Measurements from ENCODE around the gene CSK.

Gene CSK

DNA sequence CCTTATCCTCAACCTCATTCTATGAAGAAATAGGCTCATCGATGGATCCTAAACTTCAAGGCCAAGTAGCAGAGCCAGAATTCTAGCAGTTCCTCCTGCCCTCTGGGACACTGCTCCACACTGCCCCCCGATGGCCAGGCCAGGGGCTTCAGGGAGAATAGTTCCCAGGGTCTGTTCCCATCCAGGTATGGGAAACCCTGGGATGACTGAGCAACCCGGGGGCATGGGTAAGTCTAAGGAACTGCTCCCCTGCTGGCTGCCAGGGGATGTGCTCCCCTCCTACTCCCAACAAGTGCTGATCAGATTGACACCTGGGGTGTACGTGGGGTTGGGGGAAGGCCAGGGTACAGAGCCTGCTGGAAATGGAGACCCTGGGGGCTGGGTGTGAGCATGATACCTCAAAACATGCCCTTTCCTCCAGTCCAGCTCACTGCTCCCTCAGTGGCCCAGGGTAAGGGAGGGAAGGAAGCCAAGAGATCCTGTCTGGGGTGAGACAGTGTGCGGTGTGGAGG lies 53.5 kb downstream of the CSK start:
- Histone ChIP-seq H3K36me3 (ENCODE audit: insufficient read depth, low read length) (peaks cover 7% of the 10 kb centered on the region), H3K27me3 (ENCODE audit: control insufficient read depth, insufficient read depth, low read length) (no peaks in the 10 kb centered on the region)

DNA sequence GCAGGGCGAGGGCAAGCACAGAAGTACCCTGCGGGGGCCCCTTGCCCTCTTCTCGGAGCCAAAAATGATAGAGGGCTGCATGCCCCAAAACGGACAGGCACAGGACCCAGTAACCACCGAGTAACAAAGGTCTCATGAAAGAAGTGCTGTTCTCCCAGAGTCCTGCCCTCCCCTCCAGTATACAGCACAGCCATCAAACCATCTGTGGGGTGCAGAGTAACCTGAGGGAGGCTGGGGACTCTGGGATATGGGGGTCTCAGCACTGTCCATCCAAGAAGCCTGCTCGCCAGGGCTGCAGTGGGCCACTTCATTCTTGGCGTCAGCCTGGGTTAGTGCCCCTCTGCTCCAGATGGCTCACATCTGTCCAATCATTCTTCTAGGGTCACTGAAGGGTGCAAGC lies 55.0 kb downstream of the CSK start:
- no peak overlapping the region for H3K4me3 ChIP-seq (ENCODE audit: low read length)
- H3K27me3 ChIP-seq (ENCODE audit: control insufficient read depth, insufficient read depth, low read length): no peaks in the 10 kb centered on the region
- H3K9me3 ChIP-seq (replicated peaks; ENCODE audit: low read length): no peaks in the 10 kb centered on the region
- peaks cover under 1% of the 10 kb centered on the region for H3K4me1 ChIP-seq (ENCODE audit: control insufficient read depth, insufficient read depth, low read length)
- H3K36me3 ChIP-seq (ENCODE audit: insufficient read depth, low read length): peaks cover 12% of the 10 kb centered on the region
- H3K9ac ChIP-seq (ENCODE audit: low read depth, low read length): no peak overlapping the region
- no peak overlapping the region for H3K4me2 ChIP-seq (ENCODE audit: low read length)

More for the DNA sequence above, 53.5 kb downstream of the CSK start:
- H3K4me3 ChIP-seq (ENCODE audit: low read length): no peak overlapping the region
- no peaks in the 10 kb centered on the region for H3K4me1 ChIP-seq (ENCODE audit: control insufficient read depth, insufficient read depth, low read length)
- no peaks in the 10 kb centered on the region for H3K9me3 ChIP-seq (replicated peaks; ENCODE audit: low read length)
- H3K9ac ChIP-seq (ENCODE audit: low read depth, low read length): no peak overlapping the region
- H3K4me2 ChIP-seq (ENCODE audit: low read length): no peak overlapping the region

DNA sequence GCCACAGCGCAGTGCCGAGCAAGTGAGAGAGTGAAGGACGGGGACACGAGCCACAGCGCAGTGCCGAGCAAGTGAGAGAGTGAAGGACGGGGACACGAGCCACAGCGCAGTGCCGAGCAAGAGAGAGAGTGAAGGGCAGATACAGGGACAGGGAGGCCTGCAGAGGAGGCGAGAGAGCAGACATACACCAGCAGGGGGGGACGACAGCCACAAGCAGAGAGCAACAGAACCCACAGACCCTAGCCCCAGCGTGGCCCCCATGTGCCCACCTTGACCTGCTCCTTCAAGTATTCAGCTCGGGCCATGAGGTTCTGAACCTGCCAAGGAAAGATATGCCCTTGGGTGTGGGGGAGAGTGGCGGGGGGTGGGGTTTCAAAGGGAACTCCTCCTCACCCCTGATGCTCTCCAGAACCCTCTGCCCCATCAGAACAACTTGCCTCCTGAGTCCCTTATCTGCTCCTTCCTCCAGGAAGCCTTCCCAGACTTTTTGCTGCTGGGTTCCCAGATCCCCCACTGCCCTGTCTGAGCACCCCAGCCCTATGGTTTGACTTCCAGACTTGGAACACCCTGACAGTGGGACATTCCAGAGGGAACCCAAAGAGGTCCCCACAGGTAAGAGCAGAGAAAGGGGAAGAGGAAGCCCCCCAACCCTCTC lies 55.7 kb downstream of the CSK start:
- Histone ChIP-seq H3K36me3 (ENCODE audit: insufficient read depth, low read length) (peaks cover 12% of the 10 kb centered on the region), H3K9me3 (replicated peaks; ENCODE audit: low read length) (no peaks in the 10 kb centered on the region), H3K4me2 (ENCODE audit: low read length) (no peak overlapping the region), H3K4me1 (ENCODE audit: control insufficient read depth, insufficient read depth, low read length) (peaks cover 5% of the 10 kb centered on the region), H3K4me3 (ENCODE audit: low read length) (no peak overlapping the region), H3K9ac (ENCODE audit: low read depth, low read length) (no peak overlapping the region), H3K27me3 (ENCODE audit: control insufficient read depth, insufficient read depth, low read length) (no peaks in the 10 kb centered on the region)

DNA sequence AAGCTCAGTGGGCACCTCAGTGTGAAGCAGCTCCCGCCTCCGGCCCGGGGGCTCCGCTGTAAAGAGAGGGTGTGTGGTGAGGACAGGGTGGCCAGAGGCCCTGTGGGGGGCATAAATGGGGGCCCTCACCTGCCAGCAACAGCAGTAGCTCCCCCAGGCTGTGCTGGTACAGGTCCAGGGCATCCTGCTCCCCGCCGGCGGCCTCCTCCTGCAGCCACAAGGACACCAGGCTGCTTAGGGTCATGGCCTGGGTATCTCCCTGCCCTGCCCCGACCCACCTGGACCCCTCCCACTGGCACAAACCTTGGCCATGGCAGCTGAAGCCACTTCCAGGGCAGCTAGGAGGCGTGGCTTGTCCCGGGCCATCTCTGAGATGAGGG lies 56.2 kb downstream of the CSK start:
- peaks cover 5% of the 10 kb centered on the region for H3K4me1 ChIP-seq (ENCODE audit: control insufficient read depth, insufficient read depth, low read length)
- no peaks in the 10 kb centered on the region for H3K27me3 ChIP-seq (ENCODE audit: control insufficient read depth, insufficient read depth, low read length)
- no peaks in the 10 kb centered on the region for H3K9me3 ChIP-seq (replicated peaks; ENCODE audit: low read length)
- no peak overlapping the region for H3K4me3 ChIP-seq (ENCODE audit: low read length)
- H3K4me2 ChIP-seq (ENCODE audit: low read length): no peak overlapping the region
- no peak overlapping the region for H3K9ac ChIP-seq (ENCODE audit: low read depth, low read length)
- H3K36me3 ChIP-seq (ENCODE audit: insufficient read depth, low read length): peaks cover 12% of the 10 kb centered on the region

DNA sequence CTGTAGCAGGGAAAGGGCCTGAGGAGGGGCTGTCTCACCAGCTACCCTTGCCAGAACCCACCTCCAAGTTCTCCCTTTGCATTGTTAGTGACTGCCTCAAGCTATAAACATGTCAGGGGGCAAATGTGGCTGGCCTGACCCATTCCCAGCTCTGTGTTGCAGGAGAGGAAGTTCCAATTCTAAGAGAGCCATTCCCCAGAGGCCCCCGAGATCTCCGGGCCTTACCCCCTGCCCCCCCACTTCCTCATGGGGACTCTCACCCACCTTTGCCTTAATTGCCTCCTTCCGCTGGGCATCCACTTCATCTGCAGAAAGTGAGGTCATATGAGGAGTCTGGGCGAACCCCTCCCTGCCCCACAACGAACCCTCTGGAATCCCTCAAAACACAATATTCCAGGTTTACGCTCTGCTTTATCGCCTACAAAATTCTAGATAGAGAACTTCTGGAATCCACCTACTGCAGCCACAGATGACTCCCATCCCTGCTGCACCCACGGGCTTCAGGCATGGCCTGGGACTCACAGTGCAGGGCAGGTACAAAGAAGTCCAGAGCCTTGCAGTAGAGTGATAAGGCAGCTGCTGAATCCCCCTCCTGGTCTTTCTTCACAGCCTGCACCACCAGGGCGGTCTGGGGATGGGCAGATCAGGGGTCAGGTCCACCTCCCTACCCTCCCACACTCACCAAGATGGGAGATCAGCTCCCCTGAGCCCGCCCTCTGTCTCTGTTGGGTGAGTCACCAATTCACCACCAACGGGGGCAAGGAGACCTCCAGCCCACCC lies 57.1 kb downstream of the CSK start:
- no peak overlapping the region for H3K4me2 ChIP-seq (ENCODE audit: low read length)
- H3K4me3 ChIP-seq (ENCODE audit: low read length): no peak overlapping the region
- no peaks in the 10 kb centered on the region for H3K9me3 ChIP-seq (replicated peaks; ENCODE audit: low read length)
- no peaks in the 10 kb centered on the region for H3K27me3 ChIP-seq (ENCODE audit: control insufficient read depth, insufficient read depth, low read length)
- peaks cover 13% of the 10 kb centered on the region for H3K4me1 ChIP-seq (ENCODE audit: control insufficient read depth, insufficient read depth, low read length)
- no peak overlapping the region for H3K9ac ChIP-seq (ENCODE audit: low read depth, low read length)
- peaks cover 12% of the 10 kb centered on the region for H3K36me3 ChIP-seq (ENCODE audit: insufficient read depth, low read length)

DNA sequence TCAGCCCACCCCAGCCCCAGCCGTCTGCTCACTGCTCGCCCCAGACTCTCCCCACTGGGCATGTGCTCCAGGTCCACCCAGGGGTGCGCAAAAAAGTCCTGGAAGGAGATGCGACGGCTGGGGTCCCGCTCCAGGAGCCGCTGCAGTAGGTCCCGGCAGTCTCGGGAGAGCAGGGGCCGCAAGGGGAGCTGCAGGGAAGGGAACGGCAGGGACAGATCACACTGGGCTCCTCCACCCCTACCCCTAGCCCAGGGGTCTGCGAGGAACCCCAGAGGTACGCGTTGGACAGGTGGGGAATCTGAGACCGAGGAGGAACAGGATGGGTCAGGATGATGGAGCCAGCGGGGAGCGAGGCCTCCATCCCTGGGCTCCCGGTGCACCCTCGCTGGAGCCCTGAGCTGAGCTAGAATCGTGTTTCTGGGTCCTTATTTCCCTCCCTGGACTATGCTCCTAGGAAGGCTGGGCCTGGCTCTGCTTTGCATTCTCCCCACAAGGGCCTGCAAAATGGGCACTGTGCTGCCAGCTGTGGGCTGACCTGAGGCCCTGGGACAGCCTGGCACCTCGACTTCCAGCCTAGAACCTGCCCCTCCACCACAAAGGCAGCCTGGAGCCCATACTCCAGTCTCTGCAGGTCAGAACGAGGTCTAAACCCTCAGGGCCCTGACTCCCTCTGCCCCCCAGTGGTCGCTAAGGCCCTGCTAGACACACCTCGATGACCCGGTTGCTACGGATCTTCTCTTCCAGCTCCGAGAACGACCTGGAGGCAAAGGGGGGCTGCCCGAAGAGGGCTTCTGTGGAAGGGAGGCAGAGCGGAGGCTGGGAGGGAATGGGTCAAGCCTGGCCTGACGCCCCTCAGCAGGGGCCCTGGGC lies 57.9 kb downstream of the CSK start:
- Histone ChIP-seq H3K27me3 (ENCODE audit: control insufficient read depth, insufficient read depth, low read length) (no peaks in the 10 kb centered on the region), H3K9me3 (replicated peaks; ENCODE audit: low read length) (no peaks in the 10 kb centered on the region), H3K4me2 (ENCODE audit: low read length) (no peak overlapping the region), H3K36me3 (ENCODE audit: insufficient read depth, low read length) (peaks cover 18% of the 10 kb centered on the region), H3K4me3 (ENCODE audit: low read length) (no peak overlapping the region), H3K9ac (ENCODE audit: low read depth, low read length) (no peak overlapping the region), H3K4me1 (ENCODE audit: control insufficient read depth, insufficient read depth, low read length) (peaks cover 13% of the 10 kb centered on the region)

DNA sequence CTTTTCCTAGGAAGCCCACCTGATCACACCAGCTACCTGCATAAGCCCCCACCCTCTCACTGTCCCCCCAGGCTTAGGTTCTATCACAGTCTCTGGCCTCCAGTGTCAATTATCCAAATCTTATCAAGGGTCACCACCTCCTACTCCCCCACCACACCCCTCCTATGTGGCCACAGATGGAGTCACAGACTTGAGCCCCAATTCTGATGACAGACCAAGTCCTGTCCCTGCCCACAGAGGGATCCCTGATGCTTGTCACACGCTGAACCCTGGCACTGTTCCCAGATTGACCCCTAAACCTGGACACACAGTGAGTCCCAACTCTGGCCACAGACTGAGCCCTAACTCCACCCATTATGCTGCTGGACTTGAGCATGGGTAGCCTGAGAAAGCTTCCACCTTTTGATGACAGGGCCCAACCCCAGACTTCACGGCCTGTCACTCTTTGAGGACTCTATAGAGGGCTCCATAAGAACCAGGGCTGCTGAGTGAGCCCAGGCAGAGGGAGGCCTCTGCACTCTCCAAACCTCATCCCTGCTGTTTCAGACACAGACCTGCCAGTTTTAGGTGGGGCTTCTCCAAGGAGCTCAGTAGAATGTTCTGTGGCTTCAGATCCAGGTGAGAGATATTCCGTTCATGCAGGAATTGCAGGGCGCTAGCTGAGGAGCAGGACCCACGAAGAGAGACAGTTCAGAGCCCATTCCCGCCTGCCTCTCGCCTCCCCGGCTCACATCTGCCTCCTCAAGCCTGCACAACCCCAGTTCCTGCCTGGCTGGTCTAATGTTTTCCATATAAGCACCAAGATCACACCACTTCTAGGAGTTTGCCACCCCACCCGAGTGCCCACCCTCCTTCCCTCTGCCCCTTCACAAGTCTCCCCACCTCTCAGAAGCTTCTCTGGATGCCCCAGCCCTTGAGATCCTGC lies 59.2 kb downstream of the CSK start:
- Histone ChIP-seq H3K4me1 (ENCODE audit: control insufficient read depth, insufficient read depth, low read length) (peaks cover 13% of the 10 kb centered on the region), H3K4me3 (ENCODE audit: low read length) (no peak overlapping the region), H3K36me3 (ENCODE audit: insufficient read depth, low read length) (peaks cover 24% of the 10 kb centered on the region), H3K9ac (ENCODE audit: low read depth, low read length) (no peak overlapping the region), H3K4me2 (ENCODE audit: low read length) (no peak overlapping the region), H3K27me3 (ENCODE audit: control insufficient read depth, insufficient read depth, low read length) (no peaks in the 10 kb centered on the region), H3K9me3 (replicated peaks; ENCODE audit: low read length) (no peaks in the 10 kb centered on the region)

DNA sequence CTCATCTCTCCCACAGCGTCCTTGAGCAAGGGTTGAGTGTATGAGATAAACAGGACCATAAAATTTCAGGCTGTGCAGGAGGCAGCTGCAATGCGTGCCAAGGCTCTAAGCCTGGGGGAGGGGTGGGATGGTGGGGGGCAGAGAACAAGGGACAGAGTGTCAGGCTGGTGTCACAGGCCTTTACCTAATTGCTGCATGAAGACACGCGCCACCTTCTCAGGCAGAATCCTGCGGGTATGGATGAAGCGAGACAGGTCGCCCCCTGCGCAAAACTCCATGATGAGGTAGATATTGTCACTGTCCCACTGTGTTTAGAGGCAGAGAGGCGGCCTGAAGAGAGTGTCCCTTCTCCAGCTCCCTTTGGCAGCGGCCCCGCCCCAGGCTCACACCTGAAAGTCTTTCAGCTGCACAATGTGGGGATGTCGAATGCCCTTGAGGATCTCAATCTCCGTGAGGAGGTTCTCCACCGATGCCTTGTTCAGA lies 60.1 kb downstream of the CSK start:
- H3K4me3 ChIP-seq (ENCODE audit: low read length): peak overlapping the region; percentile 97
- H3K9ac ChIP-seq (ENCODE audit: low read depth, low read length): peak overlapping the region; percentile 91

DNA sequence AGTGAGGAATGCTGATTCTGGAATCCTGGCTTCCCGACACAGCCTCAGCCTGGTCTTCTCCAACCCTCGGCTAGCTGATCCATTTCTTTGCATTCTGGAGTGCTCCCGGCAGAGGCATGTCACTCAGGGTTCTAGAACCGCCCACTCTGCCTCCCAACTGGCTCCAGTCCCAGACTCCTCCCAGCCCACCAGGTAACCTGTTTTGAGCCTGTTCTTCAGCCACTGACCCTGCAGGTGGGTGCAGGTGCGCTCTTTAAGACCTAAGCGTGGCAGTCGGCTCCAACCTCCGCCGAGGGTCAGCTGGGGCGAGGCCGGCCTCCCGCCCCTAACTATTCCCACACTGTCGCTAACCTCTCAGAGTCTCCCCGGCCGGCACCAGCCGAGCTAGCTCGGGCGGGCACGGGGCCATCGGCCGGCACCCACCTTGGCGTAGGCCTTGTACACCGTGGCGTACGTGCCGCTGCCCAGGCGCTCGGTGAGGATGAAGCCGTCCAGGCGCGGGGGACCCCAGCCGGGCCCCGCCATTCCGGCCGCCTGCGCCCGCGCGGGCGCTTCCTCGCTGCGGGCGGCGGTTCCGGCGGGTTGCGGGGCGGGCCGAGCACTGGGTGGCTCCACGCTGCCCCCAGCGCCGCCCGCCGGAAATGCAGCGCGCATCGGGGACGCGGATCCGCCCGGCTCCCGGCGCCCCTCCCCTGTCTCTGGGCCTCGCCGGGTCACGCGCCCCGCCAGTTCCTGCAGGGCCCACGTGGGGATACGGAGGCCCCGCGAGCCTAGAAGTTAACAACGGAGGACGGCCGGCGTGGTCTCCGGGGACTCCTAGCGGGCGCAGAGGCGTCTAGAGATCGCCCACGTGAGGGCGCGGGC lies 60.9 kb downstream of the CSK start, which contains the start of gene ULK3:
TSS of gene ULK3 (minus strand) at position 576 of the 864 bp plus-strand sequence. CDS start at position 525, 51 bp downstream.
- H3K9me3 ChIP-seq (replicated peaks; ENCODE audit: low read length): no peaks in the 10 kb centered on the region
- H3K36me3 ChIP-seq (ENCODE audit: insufficient read depth, low read length): peaks cover 29% of the 10 kb centered on the region
- H3K4me1 ChIP-seq (ENCODE audit: control insufficient read depth, insufficient read depth, low read length): peaks cover 13% of the 10 kb centered on the region
- peak within 1 kb of the TSS; percentile 97 for H3K4me3 ChIP-seq (ENCODE audit: low read length)
- peak within 1 kb of the TSS; percentile 91 for H3K9ac ChIP-seq (ENCODE audit: low read depth, low read length)
- H3K4me2 ChIP-seq (ENCODE audit: low read length): peak within 1 kb of the TSS; percentile 99
- no peaks in the 10 kb centered on the region for H3K27me3 ChIP-seq (ENCODE audit: control insufficient read depth, insufficient read depth, low read length)

More for the DNA sequence above, 60.1 kb downstream of the CSK start:
- Histone ChIP-seq H3K27me3 (ENCODE audit: control insufficient read depth, insufficient read depth, low read length) (no peaks in the 10 kb centered on the region), H3K4me1 (ENCODE audit: control insufficient read depth, insufficient read depth, low read length) (peaks cover 13% of the 10 kb centered on the region), H3K9me3 (replicated peaks; ENCODE audit: low read length) (no peaks in the 10 kb centered on the region), H3K36me3 (ENCODE audit: insufficient read depth, low read length) (peaks cover 24% of the 10 kb centered on the region), H3K4me2 (ENCODE audit: low read length) (peak overlapping the region; percentile 99)

DNA sequence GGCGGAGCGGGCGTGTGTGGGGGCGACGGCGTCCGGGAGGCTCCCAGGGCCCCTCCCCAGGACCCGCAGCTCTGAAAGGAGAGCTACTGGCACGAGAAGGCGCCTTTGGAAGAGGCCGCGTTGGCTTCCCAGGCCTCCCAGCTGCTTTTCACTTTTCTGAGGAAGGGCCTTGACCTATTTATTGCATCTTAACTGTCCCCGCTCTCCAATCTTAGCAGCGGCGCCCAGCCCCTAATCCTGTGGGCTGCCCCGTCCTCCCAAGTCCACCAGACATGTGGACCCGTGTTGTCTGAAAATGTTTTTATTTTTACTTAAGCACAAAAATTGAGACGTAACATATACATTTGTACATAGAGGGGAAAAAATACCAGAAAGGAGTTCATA lies 61.6 kb downstream of the CSK start:
- no peaks in the 10 kb centered on the region for H3K27me3 ChIP-seq (ENCODE audit: control insufficient read depth, insufficient read depth, low read length)
- peaks cover 34% of the 10 kb centered on the region for H3K36me3 ChIP-seq (ENCODE audit: insufficient read depth, low read length)
- peak overlapping the region; percentile 99 for H3K4me2 ChIP-seq (ENCODE audit: low read length)
- peaks cover 13% of the 10 kb centered on the region for H3K4me1 ChIP-seq (ENCODE audit: control insufficient read depth, insufficient read depth, low read length)
- H3K4me3 ChIP-seq (ENCODE audit: low read length): peak overlapping the region; percentile 97
- no peaks in the 10 kb centered on the region for H3K9me3 ChIP-seq (replicated peaks; ENCODE audit: low read length)
- H3K9ac ChIP-seq (ENCODE audit: low read depth, low read length): peak overlapping the region; percentile 91

All from skeletal muscle satellite cell (primary cell).